Gastrocnemius medialis (tissue), 4 donors: ENCODE measurements around the gene TNNI3K. TPM values are rescaled to one million over a fixed set of nuclear protein-coding genes. Genes with fewer than 3 reads are reported as not detected.

Experiments used
- ATAC-seq, 2 donors: fragments of 150-250 bp; one replicate each; pipeline ENCODE4 v1.9.1; 2016
- DNase-seq, 2 donors: peaks; one replicate each; pipeline ENCODE4 v3.0.0-alpha.2; 2019
- H3K27ac ChIP-seq, 4 donors: fragments of 200-600 bp; sonication (generic); 1 replicate in 1 of 4; 2 replicates in 3 of 4; pipeline ENCODE4 v1.5.1; 2016 to 2018; ENCODE audit warnings: mild to moderate bottlenecking in 2 of 4, moderate library complexity in 1 of 4
- H3K27me3 ChIP-seq, 3 donors: fragments of 200-600 bp; sonication (generic) in 2 of 3; 1 replicate in 1 of 3; 2 replicates in 2 of 3; pipeline versions ENCODE4 v1.5.1 to v1.6.0; 2016 to 2019; ENCODE audit warnings: mild to moderate bottlenecking in 1 of 3, moderate library complexity in 1 of 3
- H3K36me3 ChIP-seq, 2 donors: fragments of 200-600 bp; sonication (generic) in 1 of 2; one replicate each; pipeline ENCODE4 v1.5.1; 2017 to 2018
- H3K4me1 ChIP-seq, 2 donors: fragments of 200-600 bp; sonication (generic) in 1 of 2; one replicate each; pipeline ENCODE4 v1.5.1; 2016 to 2017; ENCODE audit warnings: mild to moderate bottlenecking in 2 of 2
- H3K4me3 ChIP-seq, 4 donors: fragments of 200-600 bp; sonication (generic) in 3 of 4; 1 replicate in 1 of 4; 2 replicates in 3 of 4; pipeline ENCODE4 v1.5.1; 2016 to 2019; ENCODE audit warnings: mild to moderate bottlenecking in 2 of 4
- H3K9me3 ChIP-seq, 3 donors: fragments of 200-600 bp; sonication (generic) in 2 of 3; 1 replicate in 1 of 3; 2 replicates in 2 of 3; pipeline ENCODE4 v1.5.1; 2016 to 2019
- CTCF ChIP-seq, 5 experiments: fragments of 450-650 bp in 3 of 5; fragments of 200-600 bp in 2 of 5; sonication (generic) in 2 of 5; IDR thresholded peaks in 4 of 5; conservative IDR thresholded peaks in 1 of 5; 1 replicate in 4 of 5; 2 replicates in 1 of 5; pipeline ENCODE4 v1.5.1; 2016 to 2019; ENCODE audit warnings: antibody characterized with exemption in 5 of 5, mild to moderate bottlenecking in 3 of 5, moderate library complexity in 3 of 5
- POLR2A ChIP-seq, 2 donors: fragments of 450-650 bp; IDR thresholded peaks; one replicate each; pipeline ENCODE4 v1.6.1; 2017; ENCODE audit warnings: antibody characterized with exemption in 2 of 2, mild to moderate bottlenecking in 2 of 2, moderate library complexity in 2 of 2
- in situ Hi-C, 4 donors: fragments of 200-750 bp; cut with MboI; loops; one replicate each; pipeline versions ENCODE4 v1.15.0 to v1.8.0; 2017; ENCODE audit warnings: low sequenced_read_pairs in 4 of 4
- intact Hi-C: fragments of 100-400 bp; cut with DNase I; formaldehyde crosslinking; loops from one replicate; pipeline ENCODE4 v1.15.1; 2023; ENCODE audit warnings: low total_unique reads
- total RNA-seq, 4 donors: library from RNA; depleted of rRNA; stranded (reverse); fragments of >200 nt; gene quantifications; one replicate each; pipeline versions ENCODE4 v1.1.0 to v1.2.3, GENCODE V29; 2016

TNNI3K gene
- total RNA-seq, 4 donors from 2014 or later: 0.39 to 8.6 (median 4.0) TPM

- Histone ChIP-seq H3K36me3 (no peaks in the 10 kb centered on the region), H3K4me3 (no peak overlapping the region), H3K27ac (no peak overlapping the region), H3K27me3 (no peaks in the 10 kb centered on the region), H3K4me1 (peaks cover 0 to 4% of the 10 kb centered on the region in 2 donors), H3K9me3 (no peaks in the 10 kb centered on the region)
- intact Hi-C loops (no loop called here), in situ Hi-C loops (no loop called here)
- DNase-seq (no peak), ATAC-seq (no peak)
- TF ChIP-seq POLR2A (IDR thresholded peaks at IDR 0.05): no peak
- TF ChIP-seq CTCF (IDR thresholded peaks at IDR 0.05 in 4 of 5, conservative IDR thresholded peaks at IDR 0.05 in 1 of 5): no peak
These were observed 236.3 kb downstream of the TNNI3K start for GRCh38 chr1:74471470-74471869.

- Histone ChIP-seq H3K27me3 (no peaks in the 10 kb centered on the region), H3K27ac (no peak overlapping the region), H3K4me3 (no peak overlapping the region), H3K9me3 (no peaks in the 10 kb centered on the region), H3K36me3 (no peaks in the 10 kb centered on the region), H3K4me1 (peaks cover 0 to 4% of the 10 kb centered on the region in 2 donors)
- intact Hi-C loops (no loop called here), in situ Hi-C loops (no loop called here)
- TF ChIP-seq POLR2A (IDR thresholded peaks at IDR 0.05) (no peak), CTCF (IDR thresholded peaks at IDR 0.05 in 4 of 5, conservative IDR thresholded peaks at IDR 0.05 in 1 of 5) (no peak)
- ATAC-seq: no peak
- no peak for DNase-seq
These were observed 239.4 kb downstream of the TNNI3K start for GRCh38 chr1:74474585-74474984.

GRCh38 chr1:74478979-74479378 is 243.8 kb downstream of the TNNI3K start:
- in situ Hi-C loops (no loop called here), intact Hi-C loops (no loop called here)
- Histone ChIP-seq H3K9me3 (no peaks in the 10 kb centered on the region), H3K36me3 (no peaks in the 10 kb centered on the region), H3K4me1 (no peaks in the 10 kb centered on the region), H3K27ac (no peak overlapping the region), H3K27me3 (no peaks in the 10 kb centered on the region), H3K4me3 (no peak overlapping the region)
- ATAC-seq (no peak), DNase-seq (no peak)
- no peak for TF ChIP-seq CTCF (IDR thresholded peaks at IDR 0.05 in 4 of 5, conservative IDR thresholded peaks at IDR 0.05 in 1 of 5)
- no peak for TF ChIP-seq POLR2A (IDR thresholded peaks at IDR 0.05)

GRCh38 chr1:74480068-74480467 is 244.9 kb downstream of the TNNI3K start:
- DNase-seq: no peak
- Histone ChIP-seq H3K27me3 (no peaks in the 10 kb centered on the region), H3K9me3 (no peaks in the 10 kb centered on the region), H3K4me1 (no peaks in the 10 kb centered on the region), H3K4me3 (no peak overlapping the region), H3K36me3 (no peaks in the 10 kb centered on the region), H3K27ac (no peak overlapping the region)
- in situ Hi-C loops: no loop called here
- ATAC-seq: no peak
- TF ChIP-seq POLR2A (IDR thresholded peaks at IDR 0.05): no peak
- no peak for TF ChIP-seq CTCF (IDR thresholded peaks at IDR 0.05 in 4 of 5, conservative IDR thresholded peaks at IDR 0.05 in 1 of 5)
- intact Hi-C loops: no loop called here

GRCh38 chr1:74481607-74482006 is 246.4 kb downstream of the TNNI3K start:
- intact Hi-C loops (no loop called here), in situ Hi-C loops (no loop called here)
- H3K27me3 ChIP-seq: no peaks in the 10 kb centered on the region
- no peak for ATAC-seq
- no peak overlapping the region for H3K4me3 ChIP-seq
- no peaks in the 10 kb centered on the region for H3K9me3 ChIP-seq
- H3K27ac ChIP-seq: no peak overlapping the region
- no peaks in the 10 kb centered on the region for H3K4me1 ChIP-seq
- TF ChIP-seq POLR2A (IDR thresholded peaks at IDR 0.05) (no peak), CTCF (IDR thresholded peaks at IDR 0.05 in 4 of 5, conservative IDR thresholded peaks at IDR 0.05 in 1 of 5) (no peak)
- H3K36me3 ChIP-seq: no peaks in the 10 kb centered on the region
- no peak for DNase-seq
